Left ventricle myocardium superior (tissue), 1 donor: Measurements from ENCODE around the gene PTMA. TPM values are rescaled to one million over a fixed set of nuclear protein-coding genes. Genes with fewer than 3 reads are reported as not detected.

ENCODE experiments used
- ATAC-seq: fragments of 200-7000 bp; cut with Tn5 transposase; one replicate; pipeline ENCODE4 v1.9.1; 2020; ENCODE audit warnings: mild to moderate bottlenecking, moderate library complexity
- DNase-seq: peaks from one replicate; pipeline ENCODE4 v3.0.0-alpha.2; 2020
- intact Hi-C: fragments of 100-400 bp; cut with micrococcal nuclease; formaldehyde crosslinking; loops from one replicate; pipeline ENCODE4 v1.11.0; 2022
- total RNA-seq: library from RNA; stranded (reverse); fragmentation: NEBNext Ultra II Directional; extraction: Animal tissue kit (Norgen Biotek cat#: 25700); gene quantifications from one replicate; pipeline ENCODE4 v1.2.1, GENCODE V29; 2021
- donor health status: DM: no; HTN: yes; CAD: no; lungs with severe emphysema.

Gene PTMA
- total RNA-seq, 1 donor from 2014 or later: 207 TPM

DNA sequence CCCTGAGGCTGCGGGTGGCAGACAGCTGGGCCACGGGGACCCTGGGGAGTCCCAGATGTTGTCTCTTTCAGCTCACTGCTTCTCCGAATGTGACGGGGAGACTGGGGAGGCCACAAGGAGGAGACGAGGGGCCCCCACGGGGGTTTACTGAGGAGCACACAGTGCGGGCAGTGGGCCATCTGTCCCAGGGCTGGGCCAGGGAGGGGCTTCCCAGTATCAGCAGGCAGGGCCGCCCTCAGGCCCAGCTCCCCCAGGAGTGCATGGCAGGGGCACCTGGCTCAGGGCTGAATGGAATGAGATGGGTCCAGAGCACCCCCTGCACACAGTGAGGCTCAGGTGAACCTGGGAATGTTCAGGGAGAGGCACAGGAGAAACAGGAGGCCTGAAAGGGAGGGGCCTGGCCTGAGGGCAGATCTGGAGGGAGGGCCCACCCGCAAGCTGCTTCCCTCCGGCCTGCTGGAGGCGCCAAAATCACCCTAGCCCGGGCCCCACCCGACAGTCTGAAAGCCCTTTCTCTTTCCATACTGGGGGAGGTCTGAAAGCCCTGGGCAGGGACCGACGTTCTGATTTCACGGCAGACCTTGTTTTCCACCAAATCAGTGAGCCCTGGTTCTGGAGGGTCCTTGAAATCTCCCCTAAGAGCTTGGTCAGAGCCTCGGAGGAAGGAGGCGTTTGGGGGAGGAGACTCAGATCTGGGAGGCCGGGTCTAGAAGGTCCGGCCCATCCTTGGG is 35.5 kb upstream of the PTMA start:
- peak; percentile 52 for DNase-seq
- peak; percentile 31 for ATAC-seq
- intact Hi-C loops: no loop called here

DNA sequence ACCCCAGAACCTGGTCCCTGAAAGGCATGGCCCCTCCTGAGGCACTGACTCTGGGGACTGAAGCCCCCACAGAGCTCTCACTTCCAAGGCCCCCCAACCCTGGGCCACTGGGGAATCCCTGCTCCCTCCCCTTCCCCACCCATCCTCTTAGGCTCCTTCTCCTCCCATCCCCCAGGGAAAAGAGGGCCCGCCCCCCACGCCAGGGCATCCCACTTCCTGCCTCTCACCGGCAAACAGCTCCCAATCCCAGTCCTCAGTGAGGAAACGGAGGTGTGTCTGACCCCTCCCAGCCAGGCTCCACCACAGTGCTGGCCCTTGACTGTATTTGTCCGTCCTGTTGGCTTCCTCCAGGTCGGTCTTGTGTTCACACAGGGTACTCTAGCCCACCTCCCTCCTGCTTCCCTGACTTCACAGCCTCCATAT is 35.0 kb upstream of the PTMA start:
- intact Hi-C loops: no loop called here
- ATAC-seq: peak; percentile 48
- DNase-seq: peak; percentile 61

GRCh38 chr2:231674587-231675338 is 33.6 kb upstream of the PTMA start:
- DNase-seq (peak; percentile 82), ATAC-seq (peak; percentile 63)
- intact Hi-C loops: loop anchor here (5.0 kb wide), 1 partner anchor 43 kb away; no protein-coding TSS in a partner anchor

DNA sequence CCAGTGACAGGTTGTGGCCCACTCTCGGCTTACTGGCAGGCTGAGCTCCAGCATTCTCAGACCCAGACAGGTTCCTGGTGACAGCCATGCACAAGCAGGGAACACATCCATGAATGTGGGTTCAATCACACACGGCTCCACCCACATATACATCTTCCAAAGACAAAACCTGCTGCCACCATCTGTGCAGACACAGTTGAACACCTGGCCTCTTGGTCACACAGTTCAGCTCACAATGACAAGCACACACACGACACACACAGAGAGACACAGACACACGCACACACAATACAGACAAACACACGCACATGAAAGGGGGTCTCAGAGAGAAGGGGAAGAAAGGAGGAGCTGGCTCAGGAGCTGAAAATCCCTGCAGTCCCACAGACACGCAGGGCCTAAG is 32.1 kb upstream of the PTMA start:
- no peak for ATAC-seq
- no peak for DNase-seq
- intact Hi-C loops: loop anchor here (5.0 kb wide), 1 partner anchor 41 kb away; no protein-coding TSS in a partner anchor

- ATAC-seq: peak; percentile 14
Measured at GRCh38 chr2:231677632-231678104, 30.7 kb upstream of the PTMA start.

GRCh38 chr2:231679908-231680284 is 28.4 kb upstream of the PTMA start:
- no peak for DNase-seq
- intact Hi-C loops: loop anchor here (5.0 kb wide), 1 partner anchor 37 kb away; no protein-coding TSS in a partner anchor
- ATAC-seq: no peak

More at GRCh38 chr2:231677632-231678104, 30.7 kb upstream of the PTMA start:
- intact Hi-C loops: loop anchor here (5.0 kb wide), 1 partner anchor 40 kb away; no protein-coding TSS in a partner anchor
- DNase-seq: peak; percentile 87

DNA sequence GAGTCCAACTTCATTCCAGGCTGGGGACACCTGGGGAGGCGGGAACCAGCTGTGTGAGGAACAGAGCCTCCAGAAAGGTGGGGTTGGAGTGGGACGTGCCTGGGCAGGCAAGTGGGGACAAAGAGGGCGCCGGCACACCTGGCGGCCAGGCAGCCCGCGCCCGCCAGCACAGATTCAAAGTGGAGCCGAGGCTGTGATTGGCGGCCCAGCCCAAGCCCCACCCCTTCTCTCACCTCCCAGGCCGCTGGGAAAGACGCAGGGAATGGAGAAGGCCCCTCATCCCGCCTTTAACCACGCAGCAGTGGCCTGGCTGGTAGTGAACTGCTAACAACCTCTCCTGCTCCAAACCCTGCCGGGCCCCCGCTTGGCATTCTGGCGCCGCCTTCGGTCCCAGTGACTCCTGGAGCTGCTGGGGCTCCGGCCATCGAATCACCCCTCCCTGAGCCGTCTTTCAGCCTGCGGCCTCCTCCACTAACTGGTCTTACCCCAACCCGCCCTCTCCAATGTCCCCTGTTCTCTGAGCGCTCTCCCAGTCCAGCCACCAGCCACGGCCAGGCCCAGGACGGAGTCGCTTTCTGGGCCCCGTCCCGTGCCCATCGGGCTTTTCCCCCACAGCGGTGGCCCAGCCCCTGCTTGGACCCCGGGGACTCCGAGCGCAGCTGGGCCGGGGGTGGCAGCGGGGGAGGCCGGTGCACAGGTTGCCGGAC is 27.9 kb upstream of the PTMA start:
- no peak for DNase-seq
- ATAC-seq: no peak
- intact Hi-C loops: no loop called here

- intact Hi-C loops: no loop called here
- DNase-seq (peak; percentile 96), ATAC-seq (peak; percentile 92)
Measured at GRCh38 chr2:231680992-231681852, 27.1 kb upstream of the PTMA start.

- intact Hi-C loops: no loop called here
- no peak for DNase-seq
- no peak for ATAC-seq
Measured at GRCh38 chr2:231682603-231683291, 25.6 kb upstream of the PTMA start.

DNA sequence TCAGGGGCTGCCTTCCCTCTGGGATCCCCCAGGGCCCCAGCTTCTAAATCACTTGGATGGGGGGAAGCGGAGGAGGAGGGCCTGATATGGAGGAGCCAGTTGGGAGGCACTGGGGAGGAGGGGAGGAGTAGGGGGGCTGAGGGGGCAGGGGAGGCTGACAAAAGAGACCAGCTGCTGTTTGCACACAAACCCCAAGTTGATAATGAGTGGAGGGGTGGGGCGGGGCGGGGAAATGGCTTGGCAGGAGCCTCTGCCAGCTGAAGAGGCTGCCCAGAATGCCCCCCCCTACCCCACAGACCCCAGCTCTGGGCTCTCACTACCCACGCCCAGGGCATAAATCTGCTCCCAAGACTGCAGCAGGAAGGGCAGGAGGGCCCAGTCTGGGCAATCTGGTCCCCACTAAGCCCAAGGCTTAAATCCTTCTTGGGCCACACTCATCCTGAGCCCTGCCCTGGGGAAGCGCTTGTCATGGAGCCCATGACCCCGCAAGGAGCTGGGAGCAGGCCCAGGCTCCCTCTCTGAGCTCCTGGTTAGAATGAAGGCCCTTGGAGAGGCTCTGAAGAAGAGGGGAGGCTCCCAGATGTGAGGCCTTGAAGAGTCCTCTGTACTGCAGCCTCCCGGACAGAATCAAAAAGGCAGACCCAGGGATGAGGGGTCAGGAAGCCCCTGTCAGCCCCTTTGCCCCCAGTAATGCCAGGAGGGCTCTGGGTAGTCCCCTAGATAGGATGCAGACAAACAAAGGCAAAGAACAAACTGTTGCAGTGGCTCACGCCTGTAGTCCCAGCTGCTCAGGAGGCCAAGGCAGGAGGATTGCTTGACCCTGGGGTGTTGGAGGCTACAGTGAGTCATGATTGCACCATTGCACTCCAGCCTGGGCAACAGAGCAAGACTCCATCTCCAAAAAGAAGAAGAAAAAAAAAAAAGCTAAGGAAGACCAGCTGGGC is 24.8 kb upstream of the PTMA start:
- no peak for ATAC-seq
- DNase-seq: no peak
- intact Hi-C loops: no loop called here

- intact Hi-C loops: no loop called here
Measured at GRCh38 chr2:231684314-231685223, 23.8 kb upstream of the PTMA start.

GRCh38 chr2:231685349-231686191 is 22.8 kb upstream of the PTMA start:
- DNase-seq (no peak), ATAC-seq (no peak)
- intact Hi-C loops: no loop called here

More at GRCh38 chr2:231684314-231685223, 23.8 kb upstream of the PTMA start:
- peak; percentile 76 for DNase-seq
- peak; percentile 47 for ATAC-seq

DNA sequence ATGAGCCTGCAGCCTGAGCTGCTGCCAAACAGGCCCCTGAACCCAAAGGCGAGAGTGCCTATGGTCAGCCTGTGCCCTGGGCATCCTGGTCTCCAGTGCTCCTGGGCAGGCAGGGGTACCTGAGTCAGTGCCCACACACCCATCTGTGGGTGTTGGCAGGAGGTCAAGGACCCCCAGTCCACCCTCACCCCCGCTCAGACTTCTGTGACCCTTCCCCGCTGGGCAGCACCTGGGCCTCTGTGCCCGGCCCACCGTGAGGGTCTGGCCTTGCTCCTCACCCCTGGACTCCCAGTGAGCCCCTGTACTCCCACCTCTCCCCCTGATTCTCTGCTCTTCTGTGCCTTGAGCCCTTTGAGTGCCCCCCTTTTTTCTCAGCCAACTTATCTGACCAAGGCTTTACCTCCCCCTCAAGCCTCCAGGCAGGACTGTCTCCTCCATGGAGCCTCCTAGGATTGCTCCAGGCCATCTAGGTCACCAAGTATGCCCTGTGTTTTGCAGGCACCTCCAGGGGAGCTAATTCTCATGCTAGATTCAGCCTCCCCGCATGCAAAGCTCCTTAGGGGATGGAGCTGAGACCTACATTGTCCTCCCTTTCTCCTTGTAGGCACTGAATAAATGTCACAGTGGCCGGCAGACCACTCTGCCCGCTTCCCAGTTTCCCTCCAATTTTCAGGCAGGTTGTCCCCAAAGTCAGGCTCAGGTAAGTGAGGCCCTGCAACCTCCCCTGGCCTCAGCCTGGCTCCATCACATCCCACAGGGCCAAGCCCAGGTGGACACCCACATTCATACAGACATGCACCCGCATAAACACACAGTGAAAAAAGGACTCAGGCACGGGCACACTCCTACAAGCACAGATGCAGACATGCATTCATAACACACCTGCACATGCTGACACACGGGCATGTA is 21.9 kb upstream of the PTMA start:
- intact Hi-C loops: no loop called here
- ATAC-seq (no peak), DNase-seq (no peak)
